GM12878 (cell line): Measurements from ENCODE around the gene RBMX. TPM values are rescaled to one million over a fixed set of nuclear protein-coding genes. Genes with fewer than 3 reads are reported as not detected.
A peak's percentile ranks its signal among the peaks of the same experiment; 100 is the strongest.

Experiments
- ASH2L ChIP-seq: fragments of 300-600, 200-600 bp; sonication (generic); IDR thresholded peaks from 2 replicates; pipeline ENCODE4 v1.6.1; 2017; ENCODE audit warnings: low read depth, mild to moderate bottlenecking, borderline replicate concordance
- ATF2 ChIP-seq: IDR thresholded peaks from 2 replicates; pipeline ENCODE4 v1.6.1; 2012; ENCODE audit warnings: low read length, inconsistent platforms
- BHLHE40 ChIP-seq, 2 experiments: fragments of 450-650 bp in 1 of 2; IDR thresholded peaks; 2 replicates each; pipeline ENCODE4 v1.6.1; 2011 to 2017; ENCODE audit warnings: low read depth in 2 of 2, borderline replicate concordance in 1 of 2, improper control_type of control experiment in 1 of 2, low read length in 1 of 2, mild to moderate bottlenecking in 1 of 2
- CBFB ChIP-seq: IDR thresholded peaks from 2 replicates; pipeline ENCODE4 v1.6.1; 2016; ENCODE audit warnings: antibody characterized with exemption, low read depth
- CTCF ChIP-seq, 3 experiments: IDR thresholded peaks in 2 of 3; conservative IDR thresholded peaks in 1 of 3; 2 replicates each; pipeline ENCODE4 v1.5.1; 2011; ENCODE audit warnings: low read depth in 3 of 3, low read length in 3 of 3, mild to moderate bottlenecking in 3 of 3, control low read depth in 2 of 3, moderate library complexity in 2 of 3, inconsistent platforms in 1 of 3, mixed read lengths in 1 of 3; ENCODE audit not compliant: control insufficient read depth in 2 of 3, insufficient read depth in 1 of 3; ENCODE audit errors: extremely low read depth in 1 of 3
- E2F8 ChIP-seq: fragments of 450-650 bp; IDR thresholded peaks from 2 replicates; pipeline ENCODE4 v1.6.1; 2018; ENCODE audit warnings: mild to moderate bottlenecking, low read depth, moderate library complexity; ENCODE audit not compliant: partially characterized antibody
- ETV6 ChIP-seq, 2 experiments: fragments of 450-650 bp in 1 of 2; IDR thresholded peaks in 1 of 2; conservative IDR thresholded peaks in 1 of 2; 2 replicates each; pipeline ENCODE4 v1.6.1; 2014; ENCODE audit warnings: antibody characterized with exemption in 1 of 2, borderline replicate concordance in 1 of 2, low read depth in 1 of 2, mild to moderate bottlenecking in 1 of 2, moderate library complexity in 1 of 2
- POLR2A ChIP-seq: IDR thresholded peaks from 2 replicates; pipeline ENCODE4 v1.6.1; 2011; ENCODE audit warnings: low read depth, mild to moderate bottlenecking, low read length
- POU2F2 ChIP-seq: IDR thresholded peaks from 3 replicates; pipeline ENCODE4 v1.6.1; 2011; ENCODE audit warnings: low read depth, mild to moderate bottlenecking, low read length, borderline replicate concordance
- SREBF2 ChIP-seq: IDR thresholded peaks from 2 replicates; pipeline ENCODE4 v1.6.1; 2012; ENCODE audit warnings: mild to moderate bottlenecking, low read length
- STAT1 ChIP-seq: fragments of 450-650 bp; conservative IDR thresholded peaks from 2 replicates; pipeline ENCODE4 v1.6.1; 2014; ENCODE audit warnings: antibody characterized with exemption, mild to moderate bottlenecking
- TBL1XR1 ChIP-seq: IDR thresholded peaks from 2 replicates; pipeline ENCODE4 v1.6.1; 2012; ENCODE audit warnings: low read depth, low read length, improper control_type of control experiment
- TCF7 ChIP-seq: IDR thresholded peaks from 2 replicates; pipeline ENCODE4 v1.6.1; 2014; ENCODE audit warnings: antibody characterized with exemption, borderline replicate concordance
- ZNF207 ChIP-seq: fragments of 450-650 bp; IDR thresholded peaks from 2 replicates; pipeline ENCODE4 v1.6.1; 2014; ENCODE audit warnings: antibody characterized with exemption, mild to moderate bottlenecking, borderline replicate concordance
- polyA plus RNA-seq, 11 experiments: library from polyadenylated mRNA; depleted of rRNA in 4 of 11; unstranded in 6 of 11; stranded (reverse) in 5 of 11; fragments of >200 nt; fragmentation: Nextera tagmentation in 4 of 11; fragmentation: Illumina TruSeq in 1 of 11; extraction: Ambion mirVana in 4 of 11; extraction: Trizol in 1 of 11; gene quantifications; 1 replicate in 1 of 11; 2 replicates in 10 of 11; pipeline versions ENCODE4 v1.2.1 to v1.2.3, GENCODE V29; 2011 to 2016; ENCODE audit warnings: inconsistent platforms in 2 of 11, missing spikeins in 2 of 11, low read depth in 1 of 11
- total RNA-seq, 4 experiments: library from RNA; depleted of rRNA in 3 of 4; stranded (reverse); fragments of >200 nt in 3 of 4; fragmentation: Illumina TruSeq in 1 of 4; extraction: Trizol in 1 of 4; gene quantifications; 2 replicates each; pipeline versions ENCODE4 v1.2.1 to v1.2.3, GENCODE V29; 2013 to 2021

RBMX gene
- total and polyA plus RNA-seq, 10 of the 15 experiments (the other 5 are each of a cell fraction or from before 2014, with no cell fraction given), result 252 to 427 (median 288) TPM

GRCh38 chrX:136909119-136909705, 28.7 kb upstream of the RBMX start (continued):
- TF ChIP-seq POU2F2 (0 out of 3 replicates have a peak, but pooled peaks have one; percentile 20), ZNF207 (no peak), CBFB (no peak), ATF2 (no peak), CTCF (IDR thresholded peaks at IDR 0.05 in 2 of 3, conservative IDR thresholded peaks at IDR 0.05 in 1 of 3; ENCODE audit: control insufficient read depth in 2 of 3, extremely low read depth in 1 of 3, insufficient read depth in 1 of 3, low read depth in 3 of 3, low read length in 3 of 3) (no peak), STAT1 (no peak), POLR2A (peak; percentile 31; the same call in 1 of the 2 replicates), TCF7 (no peak), E2F8 (no peak), TBL1XR1 (no peak), ETV6 (conservative IDR thresholded peaks at IDR 0.05 in 1 of 2, IDR thresholded peaks at IDR 0.05 in 1 of 2; ENCODE audit: borderline replicate concordance in 1 of 2, low read depth in 1 of 2) (no peak), ASH2L (no peak), SREBF2 (no peak), BHLHE40 (IDR thresholded peaks at IDR 0.05; ENCODE audit: borderline replicate concordance in 1 of 2, low read depth in 2 of 2, low read length in 1 of 2) (0 out of 4 replicates have a peak, but pooled peaks of 1 of the 2 experiments have one; percentile 8)
